GM21723 (cell line): Measurements from ENCODE around the gene DDX25.
"Not testable (repeated sequence)": the region's sequence is repeated elsewhere in the genome, so short reads cannot be mapped to it uniquely, and the experiment has no call there.

Experiments used
- ATAC-seq: cut with Tn5 transposase; IDR thresholded peaks from one replicate; pipeline ENCODE4 v1.9.1; 2021; ENCODE audit warnings: mild to moderate bottlenecking, moderate library complexity; ENCODE audit not compliant: unreplicated experiment

The DDX25 gene

DNA sequence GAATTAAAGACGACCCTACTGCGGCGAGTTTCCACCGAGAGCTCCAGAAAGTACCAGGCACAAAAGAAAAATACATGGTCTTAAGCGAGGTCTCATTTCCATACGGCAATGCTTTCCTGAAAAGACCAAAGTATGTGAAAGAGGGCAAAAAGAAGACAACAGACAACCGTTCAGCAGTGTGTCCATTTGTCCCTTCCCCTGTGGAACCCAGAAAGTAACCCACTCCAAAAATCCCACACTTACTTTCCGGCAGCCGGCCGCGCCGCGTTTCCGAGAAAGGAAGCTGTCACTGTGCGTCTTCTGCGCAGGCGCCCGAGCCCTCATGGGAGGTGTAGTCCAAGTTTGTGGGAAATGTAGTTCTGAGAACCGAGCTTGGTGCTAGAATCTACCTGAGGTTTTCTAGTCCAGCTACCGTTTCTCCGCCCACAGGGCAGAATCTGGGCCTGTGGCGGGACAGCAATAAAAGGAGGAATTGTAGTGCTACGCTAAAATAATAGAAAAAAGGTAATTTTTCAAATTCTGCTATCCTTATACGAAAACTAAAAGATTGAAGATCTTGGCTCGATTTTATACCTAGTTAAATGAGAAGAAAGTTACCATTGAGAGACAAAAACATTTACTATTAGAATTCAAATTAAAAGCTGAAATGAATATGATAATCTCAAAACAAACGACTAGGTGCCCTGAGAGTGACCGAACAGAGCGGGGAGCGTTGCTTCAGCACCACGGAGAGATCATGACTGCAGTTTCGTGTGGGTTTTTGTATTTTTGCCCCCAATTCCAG is 1.2 kb upstream of the DDX25 start, which contains the start of gene PUS3:
Gene PUS3, minus strand, starts transcription at position 280 of the 784 bp plus-strand sequence. CDS start 6,922 bp downstream, outside the sequence.
- ATAC-seq, result peak; percentile 98

DNA sequence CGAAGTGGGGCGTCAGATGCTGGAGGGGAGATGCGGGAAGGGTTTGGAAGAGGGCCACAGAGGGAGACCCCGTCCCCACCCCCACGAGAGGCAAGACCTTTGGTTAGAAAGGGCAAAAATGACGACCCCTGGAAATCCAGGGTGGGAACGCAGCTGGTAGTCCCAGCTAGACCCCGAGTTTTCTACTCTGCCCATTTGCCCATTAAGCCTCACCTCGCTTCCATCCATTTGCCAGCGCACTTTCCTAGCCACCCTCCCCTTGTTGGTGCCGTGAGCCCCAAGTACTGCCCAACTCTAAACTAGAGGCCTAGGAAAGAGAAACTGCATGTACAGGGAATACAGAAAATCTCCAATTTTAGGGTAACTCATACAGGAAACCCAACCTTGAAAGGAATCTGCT is 370 bp downstream of the DDX25 start:
- no peak for ATAC-seq

DNA sequence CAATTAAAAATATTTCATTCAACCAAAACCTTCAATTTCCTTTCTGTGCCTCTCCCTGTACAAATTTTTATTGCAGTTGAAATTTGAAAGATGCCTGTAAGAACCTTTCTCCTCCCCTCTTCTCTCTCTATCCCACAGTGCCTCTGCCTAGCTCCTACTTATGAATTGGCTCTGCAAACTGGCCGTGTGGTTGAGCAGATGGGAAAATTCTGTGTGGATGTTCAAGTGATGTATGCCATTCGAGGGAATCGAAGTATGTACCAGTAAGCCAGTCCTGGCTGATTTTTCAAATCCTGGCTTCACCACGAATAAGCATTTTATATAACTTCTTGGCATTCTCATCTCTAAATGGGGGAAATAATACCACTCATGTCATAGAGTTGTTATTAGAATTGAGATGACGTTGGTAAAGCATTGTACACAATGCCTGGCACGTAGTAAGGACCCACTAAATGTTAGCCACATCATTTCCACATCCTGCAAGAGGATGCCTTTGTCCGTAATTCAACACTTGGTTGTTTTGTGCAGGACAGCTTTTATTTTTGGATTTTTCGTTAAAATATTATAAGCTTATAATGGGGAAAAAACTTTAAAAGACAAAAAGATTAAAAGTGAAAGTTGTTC is 6.0 kb downstream of the DDX25 start:
- no peak for ATAC-seq

DNA sequence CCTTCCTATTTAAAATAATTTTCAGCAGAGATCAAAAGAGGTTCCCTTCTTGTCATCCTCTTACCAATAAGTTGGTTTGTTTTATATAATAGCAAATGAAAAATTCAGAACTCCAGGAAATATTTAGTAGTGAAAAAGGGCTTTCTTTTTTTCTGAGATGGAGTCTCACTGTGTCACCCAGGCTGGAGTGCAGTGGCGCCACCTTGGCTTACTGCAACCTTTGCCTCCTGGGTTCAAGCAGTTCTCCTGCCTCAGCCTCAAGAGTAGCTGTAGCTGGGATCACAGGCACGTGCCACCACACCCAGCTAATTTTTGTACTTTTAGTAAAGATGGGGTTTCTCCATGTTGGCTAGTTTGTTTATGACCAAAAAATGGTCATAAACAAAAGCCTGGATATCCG is 10.3 kb downstream of the DDX25 start:
- not testable (repeated sequence) for ATAC-seq

DNA sequence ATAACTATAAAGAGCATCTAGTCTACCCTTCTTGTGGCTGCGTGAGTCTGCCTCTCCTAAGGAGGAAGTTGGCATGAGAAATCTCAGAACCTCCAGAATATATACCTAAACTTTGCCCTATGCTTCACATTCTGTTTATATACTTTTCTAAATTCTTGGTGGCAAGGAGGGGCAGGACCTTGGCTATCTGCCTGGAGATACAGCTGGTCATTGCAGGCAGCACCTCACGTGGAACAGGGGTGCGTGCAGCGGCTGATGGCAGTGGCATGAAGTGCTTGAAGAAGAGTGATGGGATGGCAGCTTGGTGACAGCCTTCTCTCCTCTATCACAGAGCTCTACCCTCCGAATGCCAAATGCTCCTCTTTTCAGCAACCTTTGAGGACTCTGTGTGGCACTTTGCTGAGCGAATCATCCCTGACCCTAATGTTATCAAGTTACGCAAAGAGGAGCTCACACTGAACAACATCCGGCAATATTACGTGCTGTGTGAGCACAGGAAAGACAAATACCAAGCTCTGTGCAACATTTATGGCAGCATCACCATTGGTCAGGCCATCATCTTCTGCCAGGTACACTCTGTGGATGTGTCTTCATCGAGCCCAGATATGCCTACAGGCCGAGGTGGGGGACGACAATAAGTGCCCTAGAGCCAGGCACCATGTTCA is 12.5 kb downstream of the DDX25 start:
- ATAC-seq, result no peak

DNA sequence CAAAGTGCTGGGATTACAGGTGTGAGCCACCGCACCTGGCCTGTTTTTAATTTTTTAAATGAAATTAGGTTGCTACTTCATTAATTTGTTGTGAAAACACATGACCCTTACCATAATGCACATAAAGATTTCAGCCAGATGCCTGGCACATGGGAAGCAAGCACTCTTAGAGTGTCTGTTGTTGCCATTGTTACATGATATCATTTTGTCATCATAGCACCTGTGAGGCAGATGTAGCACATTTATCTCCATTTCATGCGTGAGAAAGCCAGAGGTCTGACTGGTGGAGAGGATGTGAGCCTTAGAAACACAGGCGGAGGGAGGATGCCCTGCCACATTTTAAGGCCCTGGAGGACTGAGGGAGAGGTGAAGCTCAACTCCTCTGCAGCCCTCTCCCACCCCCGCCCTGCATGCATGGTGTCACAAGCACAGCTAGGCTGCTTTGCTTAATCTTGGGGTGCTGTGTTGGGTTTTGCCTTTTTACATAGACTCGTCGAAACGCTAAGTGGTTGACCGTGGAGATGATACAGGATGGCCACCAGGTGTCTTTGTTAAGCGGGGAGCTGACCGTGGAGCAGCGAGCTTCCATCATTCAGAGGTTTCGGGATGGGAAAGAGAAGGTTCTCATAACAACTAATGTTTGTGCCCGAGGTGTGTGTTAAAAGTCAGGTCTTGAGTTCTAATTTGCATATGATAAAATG is 14.0 kb downstream of the DDX25 start:
- no peak for ATAC-seq

DNA sequence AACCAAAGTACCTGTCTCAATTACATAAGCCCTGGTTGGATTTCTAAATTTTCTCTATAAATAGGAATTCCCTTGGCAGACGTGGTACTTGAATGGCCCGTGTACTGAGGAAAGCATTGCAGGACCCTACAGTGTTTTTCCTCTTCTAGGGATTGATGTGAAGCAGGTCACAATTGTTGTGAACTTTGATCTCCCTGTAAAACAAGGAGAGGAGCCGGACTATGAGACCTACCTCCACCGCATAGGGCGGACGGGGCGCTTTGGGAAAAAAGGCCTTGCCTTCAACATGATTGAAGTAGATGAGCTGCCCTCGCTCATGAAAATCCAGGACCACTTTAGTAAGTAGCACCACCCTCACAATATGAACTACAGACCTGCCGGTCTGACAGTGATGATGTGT is 16.7 kb downstream of the DDX25 start:
- no peak for ATAC-seq

DNA sequence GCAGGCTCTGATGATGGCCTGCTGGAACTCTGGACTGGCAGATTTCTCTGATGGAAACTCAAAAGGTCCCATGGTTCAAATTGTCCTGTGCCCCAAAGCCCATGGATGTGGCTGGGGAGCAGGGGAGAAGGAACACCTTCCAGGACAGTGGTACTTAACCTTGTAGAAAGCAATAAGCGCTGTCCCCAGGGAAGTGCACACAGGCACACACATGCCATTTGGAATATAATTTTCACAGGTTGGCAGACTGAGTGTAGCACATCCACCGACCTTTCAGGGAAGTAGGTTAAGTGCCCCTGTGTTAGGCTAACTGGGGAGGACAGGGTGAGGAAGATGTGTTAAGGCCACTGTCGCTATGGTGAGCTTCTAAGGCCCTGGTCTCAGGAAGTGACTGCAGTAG is 17.8 kb downstream of the DDX25 start:
- no peak for ATAC-seq

DNA sequence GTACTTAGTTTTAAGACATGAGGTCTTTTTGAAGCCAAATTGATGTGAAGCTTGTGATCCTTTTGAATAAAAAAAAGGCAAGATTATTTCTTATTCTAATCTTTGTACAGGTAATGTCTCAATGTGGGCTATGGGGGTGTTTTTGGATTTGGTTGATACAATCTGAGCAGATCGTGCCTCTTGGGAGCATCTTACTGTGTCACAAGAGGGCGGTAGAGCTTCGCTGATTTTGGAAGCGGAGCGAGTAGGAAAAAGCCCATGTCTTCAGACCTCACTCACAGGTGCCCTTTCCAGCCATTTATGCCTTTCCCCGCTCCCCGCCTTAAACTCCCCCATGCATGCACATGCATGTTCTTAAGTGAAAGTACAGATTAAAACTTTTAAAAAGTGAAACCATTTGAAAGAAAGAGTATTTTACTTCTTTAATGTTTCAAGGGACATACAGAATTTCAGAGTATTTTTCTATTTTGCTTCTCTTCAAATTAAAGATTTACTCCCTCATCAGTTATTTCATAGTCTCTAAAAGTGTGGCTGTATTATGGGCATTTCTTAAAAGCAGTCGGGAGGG is 18.8 kb downstream of the DDX25 start:
- peak; percentile 74 for ATAC-seq

DNA sequence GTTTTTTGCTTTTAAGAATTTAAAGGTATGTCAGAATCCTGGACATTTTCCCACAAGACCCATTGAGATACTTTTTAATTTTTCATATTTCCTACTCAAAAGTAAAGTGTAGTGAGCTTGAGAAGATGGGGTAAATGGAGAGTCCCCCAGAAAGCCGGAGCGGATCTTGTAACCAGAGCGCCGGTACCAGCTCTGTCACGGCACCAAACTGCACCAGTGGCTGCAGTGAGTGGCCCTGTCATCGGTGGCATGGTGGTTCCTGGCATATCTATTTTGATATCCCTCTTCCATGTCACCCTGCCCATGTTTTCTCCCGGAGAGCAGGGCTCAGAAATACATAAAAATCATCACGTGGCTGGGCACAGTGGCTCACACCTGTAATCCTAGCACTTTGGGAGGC is 19.3 kb downstream of the DDX25 start:
- no peak for ATAC-seq

DNA sequence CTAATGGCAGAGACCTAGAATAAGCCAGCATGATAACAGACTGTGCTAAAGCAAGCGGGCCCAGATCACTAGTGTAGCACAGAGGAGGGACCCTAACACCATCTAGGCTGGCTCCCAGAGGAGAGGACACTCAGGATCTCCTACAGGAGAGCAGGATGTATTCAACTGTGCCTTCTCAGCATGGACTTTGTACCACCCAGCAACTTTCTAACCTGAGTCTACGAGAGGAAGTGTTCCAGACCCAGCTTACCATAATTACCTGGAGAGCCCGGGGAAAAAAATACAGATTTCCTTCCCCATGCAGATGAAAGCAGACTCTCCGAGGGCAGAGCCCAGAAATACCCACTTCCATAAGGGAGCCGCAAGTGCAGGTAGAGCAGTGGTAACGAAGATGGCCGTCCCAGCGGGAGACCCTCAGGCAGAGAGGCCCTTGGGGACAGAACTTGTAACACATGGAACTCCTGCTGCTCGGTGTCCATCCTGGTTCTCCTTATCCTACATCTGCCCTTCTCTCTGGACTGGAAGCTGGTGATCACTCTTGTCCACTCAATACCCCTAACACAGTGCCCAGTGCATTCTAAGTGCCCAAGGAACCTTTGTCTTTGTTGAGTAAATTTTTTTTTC is 20.2 kb downstream of the DDX25 start:
- ATAC-seq, result no peak

DNA sequence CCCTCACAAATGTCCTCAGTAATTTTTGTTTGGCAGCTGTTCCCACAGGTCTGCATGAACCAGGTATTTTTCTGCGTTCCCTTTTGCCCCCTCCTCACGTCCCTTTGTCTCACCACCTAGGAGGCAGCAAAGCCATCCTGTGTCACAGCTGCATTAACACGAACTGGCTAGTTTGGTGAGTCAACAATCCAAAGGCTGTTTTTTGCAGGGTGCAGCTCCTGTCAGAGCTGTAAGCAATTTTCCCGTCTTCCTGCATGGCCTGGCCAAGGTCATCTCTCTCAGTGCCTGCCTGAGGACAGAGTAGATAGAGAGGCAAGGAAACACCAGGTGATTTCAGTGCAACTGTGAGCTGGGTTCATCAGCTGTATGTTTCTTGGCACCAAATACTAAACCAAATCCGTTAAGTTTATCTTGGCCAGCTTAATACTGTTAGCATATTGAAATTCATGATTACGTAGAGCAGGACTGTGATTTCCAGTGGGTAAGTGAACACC is 21.0 kb downstream of the DDX25 start:
- no peak for ATAC-seq

DNA sequence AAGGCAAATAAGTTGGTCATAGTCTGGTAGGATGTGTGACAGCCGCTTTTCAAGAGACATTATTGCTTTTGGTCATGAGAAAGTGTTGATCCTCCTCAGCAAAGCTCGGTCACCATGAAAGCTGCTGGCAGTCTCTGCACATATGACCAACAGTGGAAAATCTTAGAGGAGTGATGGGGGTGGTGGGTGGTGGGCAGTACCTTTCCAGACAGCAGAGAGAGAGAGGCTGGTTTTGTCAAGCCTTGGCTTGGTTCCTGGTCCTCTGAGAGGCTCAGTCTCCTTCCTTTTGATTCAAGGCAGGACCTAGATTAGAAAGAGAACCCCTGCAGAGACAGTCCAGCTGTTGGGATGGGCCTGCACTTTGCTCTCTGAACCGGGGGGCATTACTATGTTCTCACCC is 21.5 kb downstream of the DDX25 start:
- no peak for ATAC-seq

DNA sequence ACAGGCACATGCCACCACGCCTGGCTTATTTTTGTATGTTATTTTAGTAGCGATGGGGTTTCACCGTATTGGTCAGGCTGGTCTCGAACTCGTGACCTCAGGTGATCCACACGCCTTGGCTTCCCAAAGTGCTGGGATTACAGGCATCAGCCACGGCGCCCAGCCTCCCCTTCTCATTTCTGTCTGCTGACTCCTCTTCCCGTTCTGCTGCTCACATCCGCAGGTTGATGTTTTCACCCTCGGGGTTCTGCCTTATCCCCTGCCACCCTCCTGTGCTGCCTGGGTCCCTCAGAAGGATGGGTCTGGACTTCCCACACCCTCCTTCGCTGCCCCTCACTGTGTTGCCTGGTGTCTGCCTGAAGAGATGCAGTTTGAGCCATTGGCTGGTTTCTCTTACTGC is 22.4 kb downstream of the DDX25 start:
- ATAC-seq, result no peak

DNA sequence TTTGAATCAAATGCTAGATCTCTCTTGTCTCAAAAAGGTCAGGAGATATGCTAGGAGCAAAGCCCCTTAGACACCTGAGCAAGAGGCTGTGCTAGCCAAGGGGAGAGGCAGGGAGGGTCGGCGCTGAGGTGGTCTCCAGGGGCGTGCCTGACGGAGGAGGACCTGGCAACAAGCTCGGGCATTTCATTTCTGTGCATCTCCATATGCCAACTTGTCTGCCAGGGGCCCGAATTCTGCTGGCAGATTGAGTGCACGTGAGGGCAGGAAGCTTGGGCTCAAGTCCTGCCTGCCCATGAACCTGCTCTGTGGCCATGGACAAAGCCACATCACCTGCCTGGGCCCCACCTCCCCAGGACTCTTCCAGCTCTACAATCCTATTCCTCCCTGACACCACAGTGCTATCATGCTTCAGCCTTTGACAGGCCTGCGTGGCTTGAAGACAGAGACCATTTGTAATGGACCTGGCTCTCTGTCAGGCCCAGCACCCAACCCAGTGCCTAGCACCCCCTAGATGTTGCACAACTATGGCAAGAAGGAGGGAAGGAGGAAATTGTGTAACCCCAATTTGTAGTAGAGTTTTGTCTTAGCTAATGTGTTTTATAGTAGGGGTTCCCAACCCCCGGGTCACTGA is 25.3 kb downstream of the DDX25 start:
- ATAC-seq, result no peak

DNA sequence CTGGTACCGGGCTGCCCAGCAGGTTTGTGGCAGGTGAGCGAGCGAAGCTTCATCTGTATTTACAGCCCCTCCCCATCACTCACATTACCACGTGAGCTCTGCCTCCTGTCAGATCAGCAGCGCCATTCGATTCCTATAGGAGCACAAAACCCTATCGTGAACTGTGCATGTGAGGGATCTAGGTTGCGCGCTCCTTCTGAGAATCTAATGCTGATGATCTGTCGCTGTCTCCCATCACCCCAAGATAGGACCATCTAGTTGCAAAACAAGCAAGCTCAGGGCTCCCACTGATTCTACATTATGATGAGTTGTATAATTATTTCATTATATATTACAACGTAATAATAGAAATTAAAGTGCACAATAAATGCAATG is 25.8 kb downstream of the DDX25 start:
- ATAC-seq, result no peak

DNA sequence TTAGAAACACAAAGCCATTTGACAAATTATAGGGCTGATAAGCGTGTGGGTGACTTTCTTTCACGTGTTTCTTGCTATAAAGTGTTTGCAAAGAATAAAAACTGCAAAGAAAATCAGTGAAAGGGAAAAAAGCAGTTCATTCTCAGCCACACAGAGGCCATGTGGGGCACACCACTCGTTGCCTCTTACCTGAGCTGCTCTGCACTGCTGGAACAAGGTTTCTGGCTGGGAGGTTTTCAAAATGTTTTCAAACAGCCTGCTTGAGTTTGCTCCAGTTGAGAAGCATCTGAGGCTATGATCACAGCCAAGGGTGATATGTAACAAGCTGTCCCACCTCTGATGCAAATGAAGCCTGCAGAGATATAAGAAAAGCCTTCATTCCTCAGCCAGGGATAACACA is 26.8 kb downstream of the DDX25 start:
- ATAC-seq, result no peak

DNA sequence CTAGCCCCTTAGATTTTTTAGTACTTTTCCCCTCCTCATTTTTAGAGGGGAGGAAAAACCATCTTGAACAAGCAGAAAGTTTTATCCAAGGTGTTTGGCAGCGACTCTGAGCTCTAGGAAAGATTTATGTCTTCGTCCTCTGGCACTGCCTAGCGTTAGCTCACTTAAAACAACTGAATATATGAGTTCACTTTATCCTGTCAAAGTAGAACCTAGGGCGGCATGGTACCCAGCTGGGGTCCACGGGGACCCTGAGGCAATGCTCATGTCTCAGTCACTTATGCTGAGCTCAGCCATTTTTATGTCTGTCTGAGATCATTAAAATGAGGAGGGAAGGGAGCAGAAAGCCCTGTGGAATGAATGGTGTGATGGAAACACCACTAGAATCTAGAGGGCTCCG is 27.4 kb downstream of the DDX25 start:
- ATAC-seq, result no peak

DNA sequence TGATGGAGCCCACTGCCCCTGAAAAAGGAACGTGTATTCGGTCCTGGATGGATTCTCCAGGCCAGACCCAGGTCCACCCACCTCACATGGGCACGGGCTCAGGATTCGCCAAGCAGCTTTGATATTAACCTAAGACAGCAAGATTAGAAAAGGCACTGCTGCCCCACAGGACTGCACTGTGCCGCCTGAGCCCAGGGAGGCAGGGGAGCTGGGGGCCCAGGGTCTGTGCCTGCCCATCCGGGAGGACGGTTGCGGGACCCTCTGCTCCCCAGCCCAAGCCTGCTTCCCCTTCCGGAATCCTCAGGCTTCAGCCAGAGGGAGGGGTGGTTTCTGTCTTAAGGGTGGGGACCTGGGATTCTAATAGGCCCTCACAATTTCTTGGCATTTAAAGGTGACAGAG is 28.0 kb downstream of the DDX25 start:
- no peak for ATAC-seq
